Measurements from ENCODE around the gene MICALL2.

Gene MICALL2

DNA sequence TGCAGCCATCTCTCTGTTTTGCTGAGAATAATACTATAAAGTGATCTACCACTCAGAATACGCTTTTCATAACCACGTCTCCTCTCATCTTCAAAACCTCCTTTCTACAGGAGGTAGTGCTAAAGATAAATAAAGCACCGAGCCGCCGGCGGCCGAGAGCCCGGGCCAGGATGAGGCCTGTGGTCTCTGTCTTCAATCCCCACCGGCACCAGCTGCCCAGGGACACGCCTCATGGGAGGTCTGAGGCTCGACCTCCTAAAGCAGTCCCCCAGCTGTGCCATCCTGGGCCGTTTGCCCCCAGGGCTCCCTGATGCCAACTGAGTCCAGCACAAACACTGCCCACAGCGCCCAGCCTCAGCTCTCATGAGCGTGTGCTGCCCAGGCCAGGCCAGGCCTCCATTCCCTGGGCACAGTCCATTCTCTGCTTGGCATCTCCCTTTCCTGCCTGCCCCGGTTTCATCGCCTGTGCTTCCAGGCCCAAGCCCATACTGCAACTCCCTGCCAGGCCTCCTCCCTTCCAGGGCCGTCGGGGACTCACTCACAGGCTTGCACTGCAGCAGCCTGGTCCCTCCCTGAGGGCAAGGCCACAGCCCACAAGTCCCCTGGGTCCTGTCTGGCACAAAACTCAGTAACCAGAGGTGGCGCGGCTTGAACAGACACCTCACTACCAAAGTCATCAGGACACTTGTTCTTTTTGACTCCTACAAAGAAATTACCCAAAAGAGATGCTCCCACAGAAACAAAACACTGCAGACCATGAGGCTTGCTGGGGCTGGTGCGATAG is 42.4 kb upstream of the MICALL2 start:
- DNase-seq (ENCODE audit: low read depth) = no peak
- H3K4me3 ChIP-seq (ENCODE audit: low read depth, low read length) = no peak overlapping the region
- TF ChIP-seq, protein P1, sequence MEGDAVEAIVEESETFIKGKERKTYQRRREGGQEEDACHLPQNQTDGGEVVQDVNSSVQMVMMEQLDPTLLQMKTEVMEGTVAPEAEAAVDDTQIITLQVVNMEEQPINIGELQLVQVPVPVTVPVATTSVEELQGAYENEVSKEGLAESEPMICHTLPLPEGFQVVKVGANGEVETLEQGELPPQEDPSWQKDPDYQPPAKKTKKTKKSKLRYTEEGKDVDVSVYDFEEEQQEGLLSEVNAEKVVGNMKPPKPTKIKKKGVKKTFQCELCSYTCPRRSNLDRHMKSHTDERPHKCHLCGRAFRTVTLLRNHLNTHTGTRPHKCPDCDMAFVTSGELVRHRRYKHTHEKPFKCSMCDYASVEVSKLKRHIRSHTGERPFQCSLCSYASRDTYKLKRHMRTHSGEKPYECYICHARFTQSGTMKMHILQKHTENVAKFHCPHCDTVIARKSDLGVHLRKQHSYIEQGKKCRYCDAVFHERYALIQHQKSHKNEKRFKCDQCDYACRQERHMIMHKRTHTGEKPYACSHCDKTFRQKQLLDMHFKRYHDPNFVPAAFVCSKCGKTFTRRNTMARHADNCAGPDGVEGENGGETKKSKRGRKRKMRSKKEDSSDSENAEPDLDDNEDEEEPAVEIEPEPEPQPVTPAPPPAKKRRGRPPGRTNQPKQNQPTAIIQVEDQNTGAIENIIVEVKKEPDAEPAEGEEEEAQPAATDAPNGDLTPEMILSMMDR (IDR thresholded peaks at IDR 0.05; ENCODE audit: control insufficient read depth, extremely low read depth, insufficient read depth) = no peak

DNA sequence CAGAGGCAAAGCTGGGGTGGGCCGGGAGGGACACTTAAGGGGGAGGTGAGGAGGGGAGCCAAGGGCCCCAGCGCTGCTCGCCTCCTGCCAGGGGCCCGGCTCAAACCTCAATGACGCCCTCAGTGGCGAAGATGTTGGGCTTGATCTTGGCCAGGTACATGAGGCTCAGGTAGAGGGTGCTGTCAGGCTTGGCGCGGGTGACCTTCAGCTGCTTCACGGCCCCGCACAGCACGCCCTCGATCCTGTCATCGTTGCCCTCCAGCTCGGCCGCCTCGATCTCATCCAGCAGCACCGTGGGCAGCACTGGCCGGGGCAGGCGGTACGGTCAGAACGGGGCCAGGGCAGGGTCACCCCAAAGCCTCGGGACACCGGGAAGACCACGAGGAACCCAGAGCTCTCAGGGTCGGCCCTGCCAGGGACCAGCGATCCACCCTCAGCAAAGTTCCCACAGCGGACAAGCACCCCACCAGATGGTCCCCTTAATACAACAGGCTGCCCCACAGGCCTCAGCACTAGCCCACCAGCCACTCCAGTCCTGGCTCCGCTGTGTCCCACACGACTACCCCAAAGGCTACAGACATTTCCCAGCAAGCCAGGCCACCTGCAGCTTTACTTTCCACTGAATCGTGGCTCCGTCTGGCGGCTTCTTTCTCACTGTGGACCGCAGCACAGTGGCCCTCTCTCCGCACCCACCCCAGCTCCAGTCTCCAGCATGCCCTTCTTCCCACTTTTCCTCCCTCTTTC is 41.0 kb upstream of the MICALL2 start:
- no peak for DNase-seq (ENCODE audit: low read depth)
- no peak overlapping the region for H3K4me3 ChIP-seq (ENCODE audit: low read depth, low read length)
- TF ChIP-seq, protein P1 (IDR thresholded peaks at IDR 0.05; ENCODE audit: control insufficient read depth, extremely low read depth, insufficient read depth) = no peak

DNA sequence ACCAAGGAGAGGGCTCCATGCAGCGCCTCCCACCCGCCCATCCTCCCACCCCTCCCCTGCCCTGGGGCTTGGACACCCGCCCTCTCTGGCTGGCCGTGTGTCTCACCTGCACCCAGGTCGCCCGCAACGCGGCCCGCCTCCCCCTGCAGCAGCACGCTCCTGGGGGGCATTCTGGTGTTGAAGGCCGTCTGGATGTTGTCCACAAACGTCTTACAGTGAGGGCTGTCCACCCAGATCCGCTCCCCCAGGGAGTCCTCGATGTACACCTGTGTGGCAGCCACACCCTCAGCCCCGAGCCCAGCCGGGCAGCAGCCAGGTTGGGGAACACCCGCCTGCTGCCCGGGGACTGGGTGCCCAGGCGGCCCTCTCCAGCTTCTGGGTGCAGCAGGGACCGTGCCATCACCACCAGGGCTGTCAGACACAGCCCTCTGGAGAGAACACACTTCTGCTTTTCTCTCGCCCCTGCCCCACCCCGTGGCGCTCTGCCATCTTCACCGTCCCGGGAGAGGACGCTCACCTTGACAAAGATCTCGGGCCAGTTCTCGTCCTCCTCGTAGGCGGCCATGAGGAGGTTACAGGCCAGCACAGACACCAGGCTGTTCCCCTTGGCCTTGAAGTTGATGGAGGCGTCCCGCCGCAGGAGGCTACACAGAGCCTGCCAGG is 40.2 kb upstream of the MICALL2 start:
- TF ChIP-seq, protein P1 (IDR thresholded peaks at IDR 0.05; ENCODE audit: control insufficient read depth, extremely low read depth, insufficient read depth) = no peak
- no peak for DNase-seq (ENCODE audit: low read depth)
- no peak overlapping the region for H3K4me3 ChIP-seq (ENCODE audit: low read depth, low read length)

DNA sequence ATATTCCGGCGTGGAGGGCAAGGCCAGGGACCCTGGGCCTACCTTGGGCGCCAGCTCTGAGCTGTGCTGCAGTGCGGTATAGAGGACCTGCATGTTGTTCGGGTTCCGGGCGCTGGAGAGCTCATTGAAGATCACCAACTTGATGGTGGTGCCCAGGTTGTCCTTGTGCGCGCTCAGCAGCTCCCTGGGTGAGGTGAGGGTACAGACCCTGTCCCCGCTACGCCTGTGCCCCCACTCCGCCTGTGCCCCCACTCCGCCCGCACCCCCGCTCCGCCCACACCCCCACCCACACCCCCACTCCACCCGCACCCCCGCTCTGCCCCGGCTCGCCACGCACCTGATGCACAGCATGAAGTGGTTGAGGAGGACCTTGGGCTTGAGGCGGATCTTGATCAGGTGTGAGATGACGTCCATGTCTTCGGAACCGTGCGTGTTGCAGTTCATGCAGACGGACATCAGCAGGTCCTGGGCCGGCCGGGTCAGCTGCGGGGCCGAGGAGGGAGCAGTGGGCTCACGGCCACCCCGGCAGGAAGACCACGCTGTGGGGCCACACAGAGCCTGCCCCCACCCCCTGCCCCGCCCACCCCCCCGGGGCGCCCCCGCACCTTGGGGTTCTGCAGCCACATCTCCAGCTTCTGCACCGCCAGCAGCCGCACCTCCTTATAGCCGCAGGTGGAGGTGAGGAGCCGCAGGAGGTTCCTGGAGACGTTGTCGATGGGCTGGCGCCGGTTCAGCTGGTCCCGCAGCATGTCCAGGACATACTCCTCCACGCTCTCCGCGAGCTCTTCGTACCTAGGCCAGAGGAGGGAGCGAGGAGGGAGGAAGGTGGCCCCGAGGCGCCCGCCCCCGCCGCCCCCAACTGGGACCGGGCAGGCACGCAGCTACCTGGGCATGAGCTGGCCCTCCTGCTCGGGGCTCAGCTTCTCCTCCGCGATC is 39.4 kb upstream of the MICALL2 start:
- no peak overlapping the region for H3K4me3 ChIP-seq (ENCODE audit: low read depth, low read length)
- TF ChIP-seq, protein P1 (IDR thresholded peaks at IDR 0.05; ENCODE audit: control insufficient read depth, extremely low read depth, insufficient read depth) = no peak

DNA sequence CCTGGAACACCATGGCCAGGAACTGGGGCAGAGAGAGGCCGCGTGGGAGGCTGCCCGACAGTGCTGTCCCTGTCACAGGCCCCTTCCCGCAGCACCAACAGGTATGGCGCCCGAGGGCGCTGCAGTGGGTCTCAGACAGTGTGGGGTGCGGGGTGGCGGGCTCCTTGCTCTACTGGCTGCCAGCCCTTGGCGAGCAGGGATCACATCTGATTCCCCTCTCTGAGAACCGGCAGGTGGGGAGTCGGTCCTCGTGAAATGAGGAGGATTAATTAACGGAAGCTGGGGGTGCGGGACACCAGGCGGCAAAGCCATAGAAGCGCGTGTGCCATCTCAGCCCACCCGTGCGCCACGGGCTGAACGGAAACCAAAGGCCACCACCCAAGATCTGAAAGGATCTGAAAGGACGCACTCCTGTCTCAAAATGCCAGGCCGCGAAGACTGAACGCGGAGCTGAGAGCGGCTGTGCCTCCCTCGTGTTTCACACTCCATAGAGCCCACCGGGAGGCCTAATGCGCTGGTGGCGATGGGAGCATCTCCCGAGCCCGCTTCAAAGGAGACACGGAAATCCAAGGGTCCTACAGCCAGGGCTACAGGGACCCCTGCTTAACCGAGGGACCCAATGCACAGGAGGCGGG is 38.1 kb upstream of the MICALL2 start:
- H3K4me3 ChIP-seq (ENCODE audit: low read depth, low read length) = no peak overlapping the region
- DNase-seq (ENCODE audit: low read depth) = no peak
- TF ChIP-seq, protein P1 (IDR thresholded peaks at IDR 0.05; ENCODE audit: control insufficient read depth, extremely low read depth, insufficient read depth) = no peak

More for the DNA sequence above, 39.4 kb upstream of the MICALL2 start:
- no peak for DNase-seq (ENCODE audit: low read depth)
